GOT3 (cell line): Measurements from ENCODE around the gene MRPL14.
"Not testable (repeated sequence)": the region's sequence is repeated elsewhere in the genome, so short reads cannot be mapped to it uniquely, and the experiment has no call there.

ENCODE experiments used
- DNase-seq: peaks from one replicate; lab custom pipeline; 2025; ENCODE audit warnings: mixed read lengths; lab: John Stamatoyannopoulos, UW

Gene MRPL14

GRCh38 chr6:44149369-44150012, 22.2 kb upstream of the MRPL14 start:
- DNase-seq, result no peak

DNA sequence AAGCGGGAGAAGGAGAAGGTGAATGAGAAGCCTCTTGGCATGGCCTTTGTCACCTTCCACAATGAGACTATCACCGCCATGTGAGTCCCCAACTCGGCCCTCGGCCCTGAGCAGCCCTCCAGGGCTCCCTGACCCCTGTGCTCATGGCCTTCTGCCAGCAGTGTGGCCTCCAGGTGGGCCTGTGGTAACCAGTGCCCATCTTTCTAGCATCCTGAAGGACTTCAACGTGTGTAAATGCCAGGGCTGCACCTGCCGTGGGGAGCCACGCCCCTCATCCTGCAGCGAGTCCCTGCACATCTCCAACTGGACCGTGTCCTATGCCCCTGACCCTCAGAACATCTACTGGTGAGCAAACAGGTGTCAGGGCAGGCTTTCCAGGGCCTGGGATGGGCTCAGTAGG, 21.1 kb upstream of the MRPL14 start:
- no peak for DNase-seq

- DNase-seq, result no peak
Observed at GRCh38 chr6:44147256-44147655, 20.0 kb upstream of the MRPL14 start.

GRCh38 chr6:44146685-44147084, 19.4 kb upstream of the MRPL14 start:
- DNase-seq, result no peak

DNA sequence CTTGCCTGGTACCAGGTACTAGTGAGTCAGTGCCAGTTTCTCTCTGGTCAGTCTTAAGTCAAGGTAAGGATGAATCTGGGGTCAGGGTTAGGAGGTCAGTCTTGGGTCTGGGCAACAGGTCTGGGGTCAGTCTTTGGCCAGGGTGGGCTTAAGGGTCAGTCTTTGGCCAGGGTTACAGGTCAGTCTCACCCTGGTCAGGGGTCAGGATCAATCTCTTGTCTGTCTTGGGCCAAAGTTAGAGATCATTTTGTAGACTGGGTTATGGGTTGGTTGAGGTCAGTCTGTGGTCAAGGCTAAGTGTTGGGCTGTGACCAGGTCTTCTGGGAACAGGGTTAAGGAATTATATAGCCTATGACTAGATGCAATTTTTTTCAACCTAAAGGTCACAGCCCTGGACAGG, 18.6 kb upstream of the MRPL14 start:
- DNase-seq, result no peak

- DNase-seq, result not testable (repeated sequence)
Observed at GRCh38 chr6:44144536-44144935, 17.3 kb upstream of the MRPL14 start.

GRCh38 chr6:44143731-44144130, 16.5 kb upstream of the MRPL14 start:
- no peak for DNase-seq

GRCh38 chr6:44142835-44143234, 15.6 kb upstream of the MRPL14 start:
- no peak for DNase-seq

DNA sequence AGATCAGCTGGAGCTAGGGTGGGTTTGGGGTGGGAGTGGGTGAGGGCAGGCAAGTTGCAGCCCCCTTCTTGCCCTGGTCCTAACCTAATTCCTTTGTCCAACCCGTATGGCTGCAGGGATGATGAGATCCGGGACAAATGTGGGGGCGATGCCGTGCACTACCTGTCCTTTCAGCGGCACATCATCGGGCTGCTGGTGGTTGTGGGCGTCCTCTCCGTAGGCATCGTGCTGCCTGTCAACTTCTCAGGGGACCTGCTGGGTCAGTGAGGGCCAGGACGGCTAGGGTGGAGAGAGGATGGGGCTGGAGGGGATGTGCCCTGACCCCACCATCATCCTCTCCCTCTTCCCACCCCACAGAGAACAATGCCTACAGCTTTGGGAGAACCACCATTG, 12.1 kb upstream of the MRPL14 start:
- no peak for DNase-seq

GRCh38 chr6:44138717-44139350, 11.6 kb upstream of the MRPL14 start:
- no peak for DNase-seq

DNA sequence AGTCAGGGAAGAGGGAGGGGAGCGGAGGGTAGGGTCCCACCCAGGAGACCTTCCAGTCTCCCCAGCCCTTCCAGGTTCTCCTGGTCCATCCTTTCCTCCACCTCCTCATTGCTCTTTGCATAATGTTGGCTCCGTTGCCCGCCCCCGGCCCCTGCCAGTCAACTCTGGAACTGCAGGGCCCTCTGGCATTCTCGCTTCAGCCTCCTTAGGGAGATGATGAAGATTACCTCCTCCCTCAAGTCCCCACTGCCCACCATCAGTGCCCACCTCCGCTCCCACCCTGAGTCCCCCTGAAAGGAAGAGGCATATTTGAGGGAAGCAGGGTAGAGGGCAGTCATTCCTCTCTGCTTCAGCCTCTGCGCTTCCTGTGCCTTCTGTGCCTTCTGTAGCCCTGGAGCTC, 8.6 kb upstream of the MRPL14 start:
- DNase-seq, result no peak

- DNase-seq, result no peak
Observed at GRCh38 chr6:44135173-44135758, 8.0 kb upstream of the MRPL14 start.

- DNase-seq, result no peak
Observed at GRCh38 chr6:44133981-44134711, 6.9 kb upstream of the MRPL14 start.

DNA sequence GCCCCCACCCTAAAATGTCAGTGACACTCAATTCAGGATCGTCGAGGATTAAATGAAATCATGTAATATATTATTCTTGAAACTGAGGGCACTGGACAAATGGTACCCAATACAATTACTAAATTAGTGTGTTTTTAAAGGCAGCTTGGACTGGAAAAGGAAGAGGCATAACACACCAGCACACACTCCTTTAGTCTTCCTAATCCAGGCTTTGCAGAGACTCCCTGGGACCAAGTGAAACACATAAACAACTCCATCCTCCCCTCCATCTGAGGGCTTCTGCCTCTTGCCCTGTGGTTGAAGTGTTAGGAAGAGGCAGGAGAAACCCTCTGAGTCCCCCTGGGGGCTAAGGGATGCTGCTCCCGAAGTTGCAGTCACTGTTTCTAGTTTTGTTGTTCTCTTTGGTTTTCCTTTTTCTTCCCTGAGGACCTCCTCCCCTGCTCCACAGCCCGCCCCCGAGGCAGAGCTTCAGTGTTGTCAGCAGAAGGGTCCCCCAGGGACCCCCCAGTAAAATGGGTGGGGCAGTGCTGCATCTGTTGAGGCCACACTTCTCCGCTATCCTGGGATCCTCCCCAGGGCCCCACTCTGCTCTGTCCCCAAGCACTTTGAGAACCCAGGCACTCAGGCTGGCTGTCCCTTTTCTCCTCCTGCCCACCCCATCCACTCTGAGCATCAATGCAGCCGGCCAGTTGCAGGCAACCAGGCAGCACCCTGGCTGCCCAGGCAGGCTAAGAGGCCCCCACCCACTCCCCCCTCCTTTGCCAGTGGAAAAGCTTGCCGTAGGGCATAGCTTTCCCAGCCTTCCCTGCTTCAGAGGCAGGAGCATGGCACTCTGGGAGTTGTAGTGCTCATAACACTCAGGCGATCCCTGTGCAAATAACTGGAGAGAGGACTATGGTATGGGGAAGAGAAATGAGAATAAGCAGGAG, 6.0 kb upstream of the MRPL14 start:
- DNase-seq, result no peak

- DNase-seq, result no peak
Observed at GRCh38 chr6:44132476-44132875, 5.2 kb upstream of the MRPL14 start.

- no peak for DNase-seq
Observed at GRCh38 chr6:44131892-44132291, 4.6 kb upstream of the MRPL14 start.

GRCh38 chr6:44129841-44130322, 2.6 kb upstream of the MRPL14 start:
- DNase-seq, result no peak

GRCh38 chr6:44128020-44128917, 1.0 kb upstream of the MRPL14 start:
- DNase-seq, result no peak

- no peak for DNase-seq
Observed at GRCh38 chr6:44126320-44127149, 717 bp downstream of the MRPL14 start.

DNA sequence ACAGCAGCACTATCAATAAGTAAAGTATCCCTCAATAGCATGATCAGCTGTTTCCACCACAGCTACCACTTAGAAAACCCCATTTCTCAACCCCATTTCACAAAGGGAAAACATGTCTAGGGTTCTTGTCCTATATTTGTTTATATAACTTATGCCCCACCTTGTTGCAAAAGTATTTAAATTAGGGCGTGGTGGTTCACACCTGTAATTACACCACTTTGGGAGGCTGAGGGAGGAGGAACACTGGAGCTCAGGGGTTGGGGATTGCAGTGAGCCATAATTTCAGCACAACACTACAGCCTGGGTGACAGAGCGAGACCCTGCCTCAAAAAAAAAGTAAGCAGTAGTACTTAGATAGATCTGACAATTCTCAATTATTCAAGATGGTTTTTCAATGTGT, 3.7 kb downstream of the MRPL14 start:
- DNase-seq, result no peak
